GM21447 (cell line): ENCODE results near the gene BCAM.
"Not testable (repeated sequence)": the region's sequence is repeated elsewhere in the genome, so short reads cannot be mapped to it uniquely, and the experiment has no call there.

ENCODE experiments used
- ATAC-seq: cut with Tn5 transposase; IDR thresholded peaks from one replicate; pipeline ENCODE4 v1.9.1; 2021; ENCODE audit not compliant: unreplicated experiment

BCAM gene

GRCh38 chr19:44848036-44848811 is 39.3 kb downstream of the BCAM start:
- ATAC-seq = no peak

- no peak for ATAC-seq
Observed at GRCh38 chr19:44848812-44849447, 40.0 kb downstream of the BCAM start.

- no peak for ATAC-seq
Observed at GRCh38 chr19:44850641-44851109, 41.8 kb downstream of the BCAM start.

GRCh38 chr19:44851427-44851826 is 42.5 kb downstream of the BCAM start:
- no peak for ATAC-seq

GRCh38 chr19:44855606-44856005 is 46.7 kb downstream of the BCAM start:
- no peak for ATAC-seq

- ATAC-seq = no peak
Observed at GRCh38 chr19:44856421-44857083, 47.6 kb downstream of the BCAM start.

- no peak for ATAC-seq
Observed at GRCh38 chr19:44857837-44858236, 48.9 kb downstream of the BCAM start.

- ATAC-seq = not testable (repeated sequence)
Observed at GRCh38 chr19:44861576-44861975, 52.7 kb downstream of the BCAM start.

GRCh38 chr19:44863990-44864389 is 55.1 kb downstream of the BCAM start:
- ATAC-seq = no peak

GRCh38 chr19:44865196-44865767 is 56.4 kb downstream of the BCAM start:
- ATAC-seq = no peak

- no peak for ATAC-seq
Observed at GRCh38 chr19:44866664-44867063, 57.8 kb downstream of the BCAM start.

- ATAC-seq = no peak
Observed at GRCh38 chr19:44867578-44867977, 58.7 kb downstream of the BCAM start.

- ATAC-seq = no peak
Observed at GRCh38 chr19:44869733-44870470, 61.0 kb downstream of the BCAM start.
